HG03457 (cell line): ENCODE results near the gene SCUBE2.

Source experiments
- ATAC-seq: cut with Tn5 transposase; IDR thresholded peaks from one replicate; pipeline ENCODE4 v1.9.1; 2021; ENCODE audit warnings: moderate number of reproducible peaks; ENCODE audit not compliant: unreplicated experiment

The SCUBE2 gene

GRCh38 chr11:9047964-9048523 lies 43.4 kb downstream of the SCUBE2 start:
- ATAC-seq: no peak

- ATAC-seq: no peak
These were observed 44.9 kb downstream of the SCUBE2 start for GRCh38 chr11:9046481-9046880.

- no peak for ATAC-seq
These were observed 48.9 kb downstream of the SCUBE2 start for GRCh38 chr11:9042488-9042887.

GRCh38 chr11:9041747-9042146 lies 49.7 kb downstream of the SCUBE2 start:
- ATAC-seq: no peak

- no peak for ATAC-seq
These were observed 51.0 kb downstream of the SCUBE2 start for GRCh38 chr11:9040410-9040809.

- ATAC-seq: no peak
These were observed 51.5 kb downstream of the SCUBE2 start for GRCh38 chr11:9039863-9040262.

- ATAC-seq: no peak
These were observed 52.2 kb downstream of the SCUBE2 start for GRCh38 chr11:9039198-9039597.

GRCh38 chr11:9038541-9038940 lies 52.9 kb downstream of the SCUBE2 start:
- no peak for ATAC-seq

GRCh38 chr11:9037963-9038362 lies 53.4 kb downstream of the SCUBE2 start:
- no peak for ATAC-seq

GRCh38 chr11:9037046-9037780 lies 54.2 kb downstream of the SCUBE2 start:
- ATAC-seq: no peak

GRCh38 chr11:9030601-9031000 lies 60.8 kb downstream of the SCUBE2 start:
- ATAC-seq: no peak

- no peak for ATAC-seq
These were observed 62.0 kb downstream of the SCUBE2 start for GRCh38 chr11:9029422-9029821.

- no peak for ATAC-seq
These were observed 62.8 kb downstream of the SCUBE2 start for GRCh38 chr11:9028581-9028980.

GRCh38 chr11:9025101-9025850 lies 66.1 kb downstream of the SCUBE2 start:
- no peak for ATAC-seq

- ATAC-seq: no peak
These were observed 68.3 kb downstream of the SCUBE2 start for GRCh38 chr11:9022961-9023680.

- no peak for ATAC-seq
These were observed 70.5 kb downstream of the SCUBE2 start for GRCh38 chr11:9020916-9021315.

- no peak for ATAC-seq
These were observed 71.5 kb downstream of the SCUBE2 start for GRCh38 chr11:9019861-9020260.

- no peak for ATAC-seq
These were observed 73.6 kb downstream of the SCUBE2 start for GRCh38 chr11:9017773-9018172.

- ATAC-seq: no peak
These were observed 74.3 kb downstream of the SCUBE2 start for GRCh38 chr11:9016916-9017642.

- no peak for ATAC-seq
These were observed 75.7 kb downstream of the SCUBE2 start for GRCh38 chr11:9015677-9016076.

- ATAC-seq: no peak
These were observed 76.6 kb downstream of the SCUBE2 start for GRCh38 chr11:9014826-9015225.
